NCI-H524 treated with DMSO at 0.1 percent for 48 hours (cell line): ENCODE results near the gene GJC1.

Source experiments
- DNase-seq: peaks from one replicate; lab custom pipeline; 2025; lab: John Stamatoyannopoulos, UW

The GJC1 gene

GRCh38 chr17:44801880-44802279 is 28.2 kb downstream of the GJC1 start:
- no peak for DNase-seq

- DNase-seq = no peak
Observed at GRCh38 chr17:44798356-44798755, 31.7 kb downstream of the GJC1 start.

GRCh38 chr17:44797802-44798201 is 32.3 kb downstream of the GJC1 start:
- no peak for DNase-seq

GRCh38 chr17:44796731-44797130 is 33.4 kb downstream of the GJC1 start:
- no peak for DNase-seq

GRCh38 chr17:44795928-44796327 is 34.2 kb downstream of the GJC1 start:
- no peak for DNase-seq

GRCh38 chr17:44795421-44795820 is 34.7 kb downstream of the GJC1 start:
- no peak for DNase-seq

GRCh38 chr17:44794851-44795413 is 35.2 kb downstream of the GJC1 start:
- DNase-seq = no peak

GRCh38 chr17:44793885-44794842 is 35.9 kb downstream of the GJC1 start:
- DNase-seq = no peak

GRCh38 chr17:44792276-44792675 is 37.8 kb downstream of the GJC1 start:
- no peak for DNase-seq

GRCh38 chr17:44788139-44788538 is 41.9 kb downstream of the GJC1 start:
- DNase-seq = no peak

- no peak for DNase-seq
Observed at GRCh38 chr17:44787271-44787940, 42.7 kb downstream of the GJC1 start.

- no peak for DNase-seq
Observed at GRCh38 chr17:44786551-44787081, 43.5 kb downstream of the GJC1 start.

GRCh38 chr17:44785921-44786320 is 44.2 kb downstream of the GJC1 start:
- DNase-seq = no peak

GRCh38 chr17:44782326-44782850 is 47.7 kb downstream of the GJC1 start:
- no peak for DNase-seq

GRCh38 chr17:44781551-44782325 is 48.3 kb downstream of the GJC1 start:
- no peak for DNase-seq

- DNase-seq = no peak
Observed at GRCh38 chr17:44780845-44781480, 49.1 kb downstream of the GJC1 start.

- no peak for DNase-seq
Observed at GRCh38 chr17:44780161-44780560, 49.9 kb downstream of the GJC1 start.

- peak; percentile 44 for DNase-seq
Observed at GRCh38 chr17:44779211-44780025, 50.7 kb downstream of the GJC1 start.

- DNase-seq = no peak
Observed at GRCh38 chr17:44778656-44779210, 51.4 kb downstream of the GJC1 start.
